ENCODE results near the gene MTHFD2L.
A peak's percentile ranks its signal among the peaks of the same experiment; 100 is the strongest.

The MTHFD2L gene

DNA sequence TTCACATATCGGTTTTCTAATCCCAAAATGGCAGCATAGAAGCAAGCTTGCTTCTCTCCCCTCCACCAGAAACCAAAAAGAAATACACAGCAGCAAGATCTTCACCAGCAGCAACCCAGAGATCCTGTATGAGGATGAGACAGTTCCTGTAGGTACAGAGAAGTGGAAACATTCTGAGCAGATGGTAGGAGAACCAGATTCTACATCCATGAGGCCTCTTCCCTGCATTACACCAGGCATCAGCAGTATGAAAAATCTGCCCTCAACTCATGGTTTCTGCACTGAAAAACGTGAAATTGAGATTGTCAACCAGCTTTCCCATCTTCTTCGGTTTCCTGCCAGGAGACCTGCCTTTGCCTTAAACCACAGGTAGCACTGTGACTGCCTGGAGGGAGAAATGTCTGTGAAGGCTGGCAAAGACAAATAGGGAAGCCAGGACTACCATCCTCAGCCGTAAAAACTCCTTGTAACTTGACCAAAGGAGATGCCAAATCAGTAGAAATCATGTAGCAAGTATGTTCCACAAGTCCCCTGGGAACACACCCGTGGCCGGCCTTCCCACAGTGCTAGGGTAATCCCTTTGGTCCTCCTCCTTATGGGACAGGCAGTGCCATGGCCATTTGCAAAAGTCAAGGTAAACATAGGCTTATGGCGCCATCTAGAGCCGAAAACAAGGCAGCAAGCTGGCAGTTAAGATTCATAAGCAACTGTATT, 24.0 kb upstream of the MTHFD2L start:
- peak; percentile 86 for DNase-seq

GRCh38 chr4:74134500-74134852, 23.4 kb upstream of the MTHFD2L start:
- no peak for DNase-seq

GRCh38 chr4:74146581-74147129, 11.3 kb upstream of the MTHFD2L start:
- DNase-seq, result no peak

- DNase-seq, result no peak
Observed at GRCh38 chr4:74148205-74148604, 9.7 kb upstream of the MTHFD2L start.

- DNase-seq, result peak; percentile 25
Observed at GRCh38 chr4:74152836-74153235, 5.1 kb upstream of the MTHFD2L start.

GRCh38 chr4:74156521-74156920, 1.4 kb upstream of the MTHFD2L start:
- DNase-seq, result no peak

DNA sequence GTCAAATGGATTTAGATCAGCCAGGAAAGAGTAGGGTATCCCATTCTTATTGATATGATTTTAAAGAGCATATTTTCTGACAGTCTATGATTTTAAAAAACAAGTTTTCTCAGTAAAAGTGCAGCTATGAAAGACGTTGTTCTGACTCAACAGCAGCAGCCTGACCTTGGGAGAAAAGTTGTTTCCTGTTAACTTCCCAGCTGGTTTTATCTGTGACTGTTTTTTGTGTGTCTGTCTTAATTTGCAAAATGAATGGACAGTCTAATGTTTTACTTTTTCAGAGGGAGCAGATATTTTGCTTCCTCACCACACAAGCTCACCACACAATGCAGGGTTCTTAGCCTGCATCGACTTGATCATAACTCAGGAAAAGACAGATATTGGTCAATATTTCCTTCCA, 764 bp upstream of the MTHFD2L start:
- DNase-seq, result peak; percentile 40

DNA sequence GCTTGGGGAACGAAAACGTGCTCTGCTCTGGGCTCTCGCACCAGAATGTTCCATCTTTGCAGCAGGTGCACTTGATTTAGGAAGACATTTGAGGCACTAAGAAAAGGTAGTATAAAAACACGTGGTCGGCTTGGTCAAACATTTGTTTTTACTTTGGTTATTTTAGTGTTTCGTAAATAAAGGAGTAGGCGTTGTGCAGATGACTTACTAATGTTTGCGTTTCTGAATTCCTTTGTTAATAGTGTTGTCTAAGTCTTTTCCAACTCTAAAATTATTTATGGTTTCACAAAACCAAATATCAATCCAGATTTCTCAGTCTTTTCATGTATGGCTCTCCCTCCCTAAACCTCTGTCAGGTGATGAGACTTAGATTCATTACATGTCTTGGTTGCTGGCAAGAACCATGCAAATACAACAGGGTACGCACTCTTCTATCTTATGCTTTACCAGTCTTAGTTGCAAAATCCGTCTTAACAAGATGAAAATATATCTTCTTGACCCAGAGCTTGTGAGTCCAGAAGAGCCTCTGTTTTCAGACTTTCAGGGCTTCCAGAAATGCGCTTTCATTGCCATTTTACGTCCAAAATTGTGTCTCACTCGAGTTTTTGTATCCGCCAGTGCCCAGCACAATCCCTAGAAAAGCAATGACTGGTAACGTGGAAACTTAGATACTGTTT, 686 bp downstream of the MTHFD2L start:
- DNase-seq, result peak; percentile 20

- DNase-seq, result no peak
Observed at GRCh38 chr4:74159143-74159709, 1.3 kb downstream of the MTHFD2L start.

DNA sequence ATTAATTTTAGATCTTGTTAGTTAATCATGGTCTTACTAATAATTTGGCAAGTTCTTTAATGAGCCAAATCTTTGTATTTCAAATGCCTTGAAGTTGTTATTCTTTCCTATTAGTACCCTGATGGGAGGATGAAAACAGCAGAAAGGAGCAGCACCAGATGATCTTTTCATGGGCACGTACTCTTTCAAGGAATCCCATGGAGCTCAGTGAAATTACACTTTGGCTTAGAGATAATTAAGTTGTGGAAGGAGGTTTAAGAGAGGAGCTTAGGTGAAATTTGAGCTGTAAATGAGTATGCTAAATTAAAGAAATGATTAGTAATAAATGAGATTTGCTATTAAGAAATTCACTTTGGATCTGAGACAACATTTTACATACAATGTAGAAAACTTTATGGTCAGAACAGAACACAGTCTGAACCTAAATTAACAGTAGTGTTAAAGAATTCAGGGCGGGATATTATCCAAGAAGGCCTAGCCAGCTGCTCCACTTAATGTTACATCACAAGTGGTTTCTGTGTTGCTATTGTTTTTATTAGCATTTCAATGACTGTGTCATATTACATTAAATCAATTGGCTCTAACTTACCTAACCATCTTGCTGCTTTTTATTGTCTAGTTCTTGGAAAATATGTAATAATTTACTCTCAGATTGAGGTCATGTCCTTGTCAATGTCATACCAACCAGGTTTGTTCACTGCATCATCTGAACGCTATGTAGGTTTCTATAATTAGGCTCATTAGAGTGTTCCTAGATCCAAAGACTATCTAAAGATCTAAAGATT, 3.9 kb downstream of the MTHFD2L start:
- peak; percentile 82 for DNase-seq

- DNase-seq, result no peak
Observed at GRCh38 chr4:74166135-74166534, 8.2 kb downstream of the MTHFD2L start.

GRCh38 chr4:74166818-74167217, 8.9 kb downstream of the MTHFD2L start:
- DNase-seq, result peak; percentile 34

DNA sequence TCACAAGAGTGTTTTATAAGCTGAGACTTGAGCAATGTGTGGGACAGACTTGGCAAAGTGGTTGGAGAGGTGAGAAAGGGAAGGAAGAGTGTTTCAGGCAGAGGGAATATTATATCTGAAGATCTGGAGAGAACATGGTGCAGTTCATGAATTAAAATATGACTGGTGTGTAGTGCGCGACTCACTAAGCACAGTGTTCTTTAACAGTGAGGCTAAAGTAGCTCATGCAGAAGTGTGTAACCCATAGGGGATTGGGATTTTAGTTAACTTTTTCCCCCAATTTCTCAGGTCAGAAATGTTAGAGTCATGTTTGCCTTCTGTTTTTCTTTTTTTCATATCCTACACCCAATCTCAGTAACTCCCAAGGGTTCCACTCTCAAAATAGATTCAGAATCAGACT, 9.7 kb downstream of the MTHFD2L start:
- no peak for DNase-seq

- peak; percentile 85 for DNase-seq
Observed at GRCh38 chr4:74168841-74169240, 10.9 kb downstream of the MTHFD2L start.

DNA sequence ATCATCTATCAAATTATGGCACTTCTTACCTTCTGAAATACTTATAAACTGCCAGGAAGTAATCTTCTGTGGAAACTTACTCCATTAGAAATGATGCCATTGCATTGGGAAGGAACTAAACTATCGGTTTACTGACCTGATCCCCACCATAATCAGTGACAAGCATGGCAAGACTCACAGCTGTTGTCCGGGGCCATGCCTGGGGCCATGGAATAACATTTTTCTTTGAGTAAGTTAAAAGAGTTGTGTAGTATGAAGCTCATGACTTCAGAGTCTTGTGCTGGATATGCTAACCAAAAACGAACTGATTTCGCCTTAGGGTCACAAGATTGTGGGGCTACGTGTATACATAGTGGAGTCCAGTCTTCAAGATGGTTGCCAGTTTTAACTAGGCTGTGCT, 15.4 kb downstream of the MTHFD2L start:
- no peak for DNase-seq

- no peak for DNase-seq
Observed at GRCh38 chr4:74174421-74174820, 16.5 kb downstream of the MTHFD2L start.

- DNase-seq, result no peak
Observed at GRCh38 chr4:74174941-74175340, 17.0 kb downstream of the MTHFD2L start.

GRCh38 chr4:74175379-74175778, 17.5 kb downstream of the MTHFD2L start:
- no peak for DNase-seq

DNA sequence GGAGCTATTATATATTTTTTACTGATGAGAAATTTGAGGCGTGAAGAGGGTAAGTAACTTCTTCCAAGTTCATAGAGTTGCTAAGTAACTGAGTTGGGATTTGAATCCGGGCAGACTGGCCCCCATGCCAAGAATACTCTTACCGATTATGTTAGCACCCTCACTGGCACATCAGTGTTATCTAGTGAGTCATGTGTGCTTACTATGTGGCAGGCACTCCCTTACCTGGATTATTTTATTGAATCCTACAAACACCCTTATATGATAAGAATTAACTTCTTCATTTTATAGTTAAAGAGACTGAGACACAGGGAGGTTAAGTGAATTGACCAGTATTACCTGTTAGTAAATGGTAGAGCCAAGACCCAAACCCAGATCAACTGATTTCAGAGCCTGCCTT, 20.9 kb downstream of the MTHFD2L start:
- DNase-seq, result no peak

- no peak for DNase-seq
Observed at GRCh38 chr4:74181219-74181618, 23.3 kb downstream of the MTHFD2L start.

- DNase-seq, result no peak
Observed at GRCh38 chr4:74188912-74189311, 31.0 kb downstream of the MTHFD2L start.

DNA sequence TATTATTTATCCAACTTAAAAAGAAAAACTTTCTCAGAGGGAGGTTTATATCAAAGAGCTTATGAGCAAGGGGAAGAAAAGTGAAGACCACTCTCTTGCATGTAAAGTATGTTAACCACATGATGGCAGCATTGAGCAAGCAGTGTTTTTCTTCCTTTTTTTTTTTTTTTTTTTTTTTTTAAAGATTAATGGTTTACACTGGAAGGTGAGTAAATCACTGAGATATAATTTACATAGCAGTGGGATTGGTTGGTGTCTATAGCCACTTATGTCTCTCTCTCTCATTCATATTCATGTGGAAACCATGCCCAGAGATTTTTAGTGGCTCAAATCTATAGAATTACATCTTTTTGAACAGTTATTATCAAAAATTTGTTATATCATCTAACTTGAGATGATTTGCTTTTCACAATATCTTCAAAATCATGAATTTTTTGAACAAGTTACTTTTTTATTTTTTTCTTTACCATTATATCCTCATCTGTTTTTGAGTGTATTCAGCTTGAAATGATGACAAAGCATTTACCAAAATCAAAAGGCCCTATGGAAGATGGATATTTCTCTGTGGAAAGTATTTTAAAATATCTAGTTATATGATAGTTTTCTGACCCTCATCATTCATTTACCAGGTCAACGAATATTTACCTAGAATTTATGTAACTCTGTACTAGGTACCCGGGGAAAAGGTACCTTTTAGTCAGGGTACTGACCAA, 31.6 kb downstream of the MTHFD2L start:
- DNase-seq, result peak; percentile 71

DNA sequence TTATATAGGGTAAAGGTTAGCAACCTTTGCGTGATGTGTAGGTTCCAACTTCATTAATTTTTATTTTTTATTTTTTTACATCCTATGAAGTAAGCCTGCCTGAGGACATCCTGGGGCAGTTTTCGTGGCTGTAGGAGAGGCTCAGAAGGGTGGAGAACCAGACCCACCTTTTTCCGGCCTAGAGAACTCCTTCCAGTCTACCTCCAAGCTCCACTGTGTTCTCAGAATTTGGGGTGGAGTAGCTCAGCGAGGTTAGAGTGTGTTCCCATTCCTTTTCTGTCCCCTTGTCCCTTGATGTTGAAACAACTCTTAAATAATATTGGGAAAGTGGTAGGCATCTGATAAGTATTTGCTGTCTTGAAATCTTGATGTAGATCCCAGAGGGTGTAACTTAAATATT, 32.4 kb downstream of the MTHFD2L start:
- no peak for DNase-seq

All from NCI-H82 (cell line).